Ovary (tissue), 3 donors: ENCODE data around the gene UROC1.

ENCODE experiments used
- CTCF ChIP-seq, 3 donors: fragments of 450-650 bp in 2 of 3; fragments of 200-600 bp in 1 of 3; IDR thresholded peaks; one replicate each; pipeline versions ENCODE4 v1.5.1 to v1.8.0; 2016 to 2022; ENCODE audit warnings: antibody characterized with exemption in 3 of 3, mild to moderate bottlenecking in 1 of 3
- EP300 ChIP-seq: sonication (generic); formaldehyde crosslinking; IDR thresholded peaks from one replicate; pipeline ENCODE4 v1.6.1; 2017; ENCODE audit warnings: antibody characterized with exemption
- donor health status: DM: no; HTN: no; CAD: no.

- TF ChIP-seq CTCF (IDR thresholded peaks at IDR 0.05) (no peak), EP300 (no peak)
Observed at GRCh38 chr3:126516152-126516935, 1.2 kb downstream of the UROC1 start.
